Measurements from ENCODE around the gene ABHD5.

ABHD5 gene

GRCh38 chr3:43687499-43687811 is 3.3 kb upstream of the ABHD5 start:
- H3K27ac ChIP-seq (ENCODE audit: low read depth, low read length, poor library complexity, severe bottlenecking), result no peak overlapping the region
- no peaks in the 10 kb centered on the region; the same call in 1 of the 2 replicates for H3F3A ChIP-seq (ENCODE audit: insufficient read depth, low read length)
- H3K4me1 ChIP-seq (ENCODE audit: insufficient read depth, low read length, severe bottlenecking), result peaks cover 19% of the 10 kb centered on the region
- no peaks in the 10 kb centered on the region for H3K36me3 ChIP-seq (ENCODE audit: insufficient read depth, low read length)
- no peak overlapping the region for H3K9ac ChIP-seq (ENCODE audit: low read length)
- no peaks in the 10 kb centered on the region for H3K27me3 ChIP-seq (ENCODE audit: insufficient read depth, low read length)
- H3K9me3 ChIP-seq (ENCODE audit: low read length), result no peaks in the 10 kb centered on the region
- H3K79me2 ChIP-seq (ENCODE audit: insufficient read depth, low read length), result no peaks in the 10 kb centered on the region
- H3K4me3 ChIP-seq (ENCODE audit: low read depth, low read length, poor library complexity, severe bottlenecking), result no peak overlapping the region
- no peak overlapping the region for H2AFZ ChIP-seq (ENCODE audit: low read length)
- TF ChIP-seq EZH2 (IDR thresholded peaks at IDR 0.05; ENCODE audit: borderline replicate concordance, low read length), result no peak
- no peak for TF ChIP-seq CTCF (IDR thresholded peaks at IDR 0.05; ENCODE audit: low read length)
- H4K20me1 ChIP-seq (ENCODE audit: insufficient read depth, low read length), result no peaks in the 10 kb centered on the region
- no peaks in the 10 kb centered on the region for H3K9me2 ChIP-seq (ENCODE audit: low read depth, low read length)
- no peak overlapping the region for H3K4me2 ChIP-seq (ENCODE audit: low read length)

- no peaks in the 10 kb centered on the region for H3K9me3 ChIP-seq (ENCODE audit: low read length)
- no peaks in the 10 kb centered on the region for H3K27me3 ChIP-seq (ENCODE audit: insufficient read depth, low read length)
- H3K79me2 ChIP-seq (ENCODE audit: insufficient read depth, low read length), result no peaks in the 10 kb centered on the region
- H3F3A ChIP-seq (ENCODE audit: insufficient read depth, low read length), result no peaks in the 10 kb centered on the region; the same call in 1 of the 2 replicates
- no peak overlapping the region for H3K27ac ChIP-seq (ENCODE audit: low read depth, low read length, poor library complexity, severe bottlenecking)
- H4K20me1 ChIP-seq (ENCODE audit: insufficient read depth, low read length), result no peaks in the 10 kb centered on the region
- no peak overlapping the region for H3K9ac ChIP-seq (ENCODE audit: low read length)
- H3K4me2 ChIP-seq (ENCODE audit: low read length), result no peak overlapping the region
- no peak overlapping the region for H2AFZ ChIP-seq (ENCODE audit: low read length)
- H3K4me1 ChIP-seq (ENCODE audit: insufficient read depth, low read length, severe bottlenecking), result peaks cover 19% of the 10 kb centered on the region
- H3K36me3 ChIP-seq (ENCODE audit: insufficient read depth, low read length), result no peaks in the 10 kb centered on the region
- H3K4me3 ChIP-seq (ENCODE audit: low read depth, low read length, poor library complexity, severe bottlenecking), result no peak overlapping the region
- no peak for TF ChIP-seq EZH2 (IDR thresholded peaks at IDR 0.05; ENCODE audit: borderline replicate concordance, low read length)
- TF ChIP-seq CTCF (IDR thresholded peaks at IDR 0.05; ENCODE audit: low read length), result no peak
- H3K9me2 ChIP-seq (ENCODE audit: low read depth, low read length), result no peaks in the 10 kb centered on the region
Measured at GRCh38 chr3:43688245-43688650, 2.5 kb upstream of the ABHD5 start.

GRCh38 chr3:43689166-43689565 is 1.6 kb upstream of the ABHD5 start:
- Histone ChIP-seq H2AFZ (ENCODE audit: low read length) (no peak overlapping the region), H3K9me3 (ENCODE audit: low read length) (no peaks in the 10 kb centered on the region), H3K36me3 (ENCODE audit: insufficient read depth, low read length) (no peaks in the 10 kb centered on the region), H3K4me1 (ENCODE audit: insufficient read depth, low read length, severe bottlenecking) (peaks cover 19% of the 10 kb centered on the region), H3K4me3 (ENCODE audit: low read depth, low read length, poor library complexity, severe bottlenecking) (no peak overlapping the region), H3K9ac (ENCODE audit: low read length) (no peak overlapping the region), H4K20me1 (ENCODE audit: insufficient read depth, low read length) (no peaks in the 10 kb centered on the region; the same call in 1 of the 2 replicates), H3K27me3 (ENCODE audit: insufficient read depth, low read length) (no peaks in the 10 kb centered on the region), H3K79me2 (ENCODE audit: insufficient read depth, low read length) (no peaks in the 10 kb centered on the region), H3K4me2 (ENCODE audit: low read length) (no peak overlapping the region), H3F3A (ENCODE audit: insufficient read depth, low read length) (no peaks in the 10 kb centered on the region; the same call in 1 of the 2 replicates), H3K9me2 (ENCODE audit: low read depth, low read length) (no peaks in the 10 kb centered on the region), H3K27ac (ENCODE audit: low read depth, low read length, poor library complexity, severe bottlenecking) (no peak overlapping the region)
- TF ChIP-seq CTCF (IDR thresholded peaks at IDR 0.05; ENCODE audit: low read length) (no peak), EZH2 (IDR thresholded peaks at IDR 0.05; ENCODE audit: borderline replicate concordance, low read length) (no peak)

All from OCI-LY1 (cell line).